ENCODE measurements around the gene KANK4. TPM values are rescaled to one million over a fixed set of nuclear protein-coding genes. Genes with fewer than 3 reads are reported as not detected.

The KANK4 gene
- not detected in 2 replicates for total RNA-seq

GRCh38 chr1:62318756-62319544, at the start of gene KANK4:
TSS of gene KANK4 (minus strand) at chr1:62319434. CDS start at chr1:62281564, 37,870 bp downstream.

GRCh38 chr1:62194651-62195544, 124.3 kb downstream of the KANK4 start, which contains the start of gene L1TD1:
TSS of gene L1TD1 (plus strand) at chr1:62194849. CDS start at chr1:62206629, 11,780 bp downstream.

Other genes starting within 250 kb of the KANK4 start
- 0.17 and 0.30 TPM in 2 replicates for gene L1TD1, start 124.6 kb downstream of the KANK4 start, total RNA-seq
- 27.1 and 31.4 TPM in 2 replicates for gene USP1, start 117.6 kb upstream of the KANK4 start, total RNA-seq